Smooth muscle cell (in vitro differentiated cells): Measurements from ENCODE around the gene GABRG3. TPM values are rescaled to one million over a fixed set of nuclear protein-coding genes. Genes with fewer than 3 reads are reported as not detected.

ENCODE experiments used
- DNase-seq: peaks from one replicate; lab custom pipeline; 2025; ENCODE audit not compliant: unreplicated experiment; lab: John Stamatoyannopoulos, UW
- H2AFZ ChIP-seq: fragments of 200-600 bp; sonication (generic); 2 replicates; pipeline ENCODE4 v1.6.0; 2016; ENCODE audit warnings: antibody characterized with exemption, low read depth, mild to moderate bottlenecking
- H3F3A ChIP-seq: fragments of 200-600 bp; sonication (generic); 2 replicates; pipeline ENCODE4 v1.6.0; 2017; ENCODE audit warnings: antibody characterized with exemption, low read depth
- H3K27ac ChIP-seq: fragments of 200-600 bp; sonication (generic); 2 replicates; pipeline ENCODE4 v1.5.1; 2016; ENCODE audit warnings: low read depth, mild to moderate bottlenecking
- H3K27me3 ChIP-seq: fragments of 200-600 bp; sonication (generic); 2 replicates; pipeline ENCODE4 v1.6.1; 2016; ENCODE audit warnings: low read depth, mild to moderate bottlenecking
- H3K36me3 ChIP-seq: fragments of 200-600 bp; sonication (generic); 2 replicates; pipeline ENCODE4 v1.5.1; 2016; ENCODE audit warnings: low read depth
- H3K4me1 ChIP-seq: fragments of 200-600 bp; sonication (generic); 2 replicates; pipeline ENCODE4 v1.5.1; 2016; ENCODE audit warnings: low read depth
- H3K4me2 ChIP-seq: fragments of 200-600 bp; sonication (generic); 2 replicates; pipeline ENCODE4 v1.6.0; 2016; ENCODE audit warnings: mild to moderate bottlenecking
- H3K4me3 ChIP-seq: fragments of 200-600 bp; sonication (generic); 2 replicates; pipeline ENCODE4 v1.5.1; 2016; ENCODE audit warnings: mild to moderate bottlenecking
- H3K79me2 ChIP-seq: fragments of 200-600 bp; sonication (generic); 2 replicates; pipeline ENCODE4 v1.6.0; 2016; ENCODE audit warnings: low read depth, mild to moderate bottlenecking
- H3K9ac ChIP-seq: fragments of 200-600 bp; sonication (generic); 2 replicates; pipeline ENCODE4 v1.6.0; 2016; ENCODE audit warnings: low read depth
- H3K9me3 ChIP-seq: fragments of 200-600 bp; sonication (generic); replicated peaks from 2 replicates; pipeline ENCODE4 v1.5.1; 2016; ENCODE audit warnings: low read depth
- H4K20me1 ChIP-seq: fragments of 200-600 bp; sonication (generic); 2 replicates; pipeline ENCODE4 v1.6.0; 2016; ENCODE audit warnings: low read depth
- CTCF ChIP-seq: fragments of 200-600 bp; sonication (generic); IDR thresholded peaks from 2 replicates; pipeline ENCODE4 v1.5.1; 2017; ENCODE audit warnings: borderline replicate concordance, mild to moderate bottlenecking, antibody characterized with exemption; ENCODE audit not compliant: insufficient read depth, poor library complexity, severe bottlenecking
- WGBS: methylation state at CpG from one replicate; pipeline ENCODE4 v1.1.7; 2016; ENCODE audit warnings: low lambda C conversion rate; 5-methylcytosine and 5-hydroxymethylcytosine counted together
- polyA plus RNA-seq: library from polyadenylated mRNA; unstranded; fragments of >200 nt; fragmentation: Nextera tagmentation; extraction: Ambion mirVana; gene quantifications from 2 replicates; pipeline ENCODE4 v1.2.1, GENCODE V29; 2016
- total RNA-seq: library from RNA; depleted of rRNA; stranded (reverse); fragments of >200 nt; gene quantifications from 2 replicates; pipeline ENCODE4 v1.2.3, GENCODE V29; 2014

Gene GABRG3
- total and polyA plus RNA-seq, 2 experiments from 2014 or later = under 0.01 TPM; not detected in 1

DNA sequence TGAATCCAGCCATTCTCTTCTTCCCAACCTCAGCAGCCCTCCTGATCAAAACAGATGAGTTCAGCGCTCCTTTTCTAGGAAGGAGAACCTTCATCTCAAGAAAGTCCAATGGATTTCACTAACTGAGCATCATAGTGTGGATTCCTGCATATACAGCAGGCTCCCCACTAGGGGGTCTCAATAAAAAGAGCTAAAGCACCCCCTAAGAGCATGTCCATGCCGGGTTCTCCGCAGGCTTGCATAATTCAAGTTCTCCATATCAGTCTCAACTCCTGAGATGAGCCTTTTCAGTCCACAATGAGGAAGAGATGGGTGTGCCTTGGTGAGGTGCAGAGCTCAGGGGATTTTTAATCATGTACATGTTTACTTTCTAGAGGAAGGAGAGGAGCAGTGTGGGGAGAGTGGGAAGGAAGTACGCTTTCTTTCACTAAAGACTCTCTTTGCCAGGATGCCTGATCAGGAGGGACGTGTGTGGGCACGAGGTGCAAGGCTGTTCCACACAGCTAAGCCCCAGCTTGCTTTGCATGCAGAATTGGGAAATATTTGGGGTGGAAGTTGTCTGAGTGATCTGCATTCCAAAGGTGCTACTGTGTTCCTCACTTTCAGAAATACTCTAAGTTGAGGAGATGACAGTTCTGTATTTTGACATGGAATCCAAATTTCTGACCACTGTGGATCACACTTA, 564.6 kb downstream of the GABRG3 start:
- H4K20me1 ChIP-seq = no peaks in the 10 kb centered on the region
- H2AFZ ChIP-seq = no peak overlapping the region
- H3K9ac ChIP-seq = no peak overlapping the region

DNA sequence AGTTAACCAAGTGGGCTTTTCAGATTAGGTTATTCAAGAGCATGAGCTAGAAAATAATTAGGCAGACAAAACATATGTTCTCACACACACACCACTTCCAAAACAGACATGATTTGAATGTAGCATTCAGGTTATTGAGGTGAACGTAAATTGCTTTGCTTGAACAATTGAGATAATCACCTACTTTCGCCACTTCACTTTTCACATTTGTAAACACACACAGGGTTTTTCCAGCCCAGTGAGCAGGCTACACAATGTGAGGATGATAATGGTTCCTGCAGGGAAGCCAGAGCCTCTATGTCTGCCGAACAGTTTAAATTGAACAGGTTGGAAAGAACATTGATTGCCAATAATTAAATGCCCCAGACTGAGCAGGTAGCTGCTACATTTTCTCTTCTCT, 567.3 kb downstream of the GABRG3 start:
- Histone ChIP-seq H3K4me3 (no peak overlapping the region), H3F3A (no peaks in the 10 kb centered on the region), H3K27ac (no peak overlapping the region), H3K4me2 (no peak overlapping the region), H3K27me3 (no peaks in the 10 kb centered on the region), H3K36me3 (no peaks in the 10 kb centered on the region), H4K20me1 (no peaks in the 10 kb centered on the region), H2AFZ (no peak overlapping the region), H3K79me2 (no peaks in the 10 kb centered on the region), H3K9me3 (no peaks in the 10 kb centered on the region), H3K4me1 (no peaks in the 10 kb centered on the region), H3K9ac (no peak overlapping the region)
- 92% methylated on average over 3 of the region's 3 CpGs for WGBS
- TF ChIP-seq CTCF = no peak
- DNase-seq = no peak

More for the DNA sequence above, 564.6 kb downstream of the GABRG3 start:
- Histone ChIP-seq H3F3A (no peaks in the 10 kb centered on the region), H3K4me2 (no peak overlapping the region), H3K9me3 (no peaks in the 10 kb centered on the region), H3K4me3 (no peak overlapping the region), H3K27me3 (no peaks in the 10 kb centered on the region), H3K79me2 (no peaks in the 10 kb centered on the region), H3K27ac (no peak overlapping the region), H3K36me3 (no peaks in the 10 kb centered on the region), H3K4me1 (no peaks in the 10 kb centered on the region)
- TF ChIP-seq CTCF = no peak
- no peak for DNase-seq
- 92% methylated on average over 6 of the region's 6 CpGs for WGBS

DNA sequence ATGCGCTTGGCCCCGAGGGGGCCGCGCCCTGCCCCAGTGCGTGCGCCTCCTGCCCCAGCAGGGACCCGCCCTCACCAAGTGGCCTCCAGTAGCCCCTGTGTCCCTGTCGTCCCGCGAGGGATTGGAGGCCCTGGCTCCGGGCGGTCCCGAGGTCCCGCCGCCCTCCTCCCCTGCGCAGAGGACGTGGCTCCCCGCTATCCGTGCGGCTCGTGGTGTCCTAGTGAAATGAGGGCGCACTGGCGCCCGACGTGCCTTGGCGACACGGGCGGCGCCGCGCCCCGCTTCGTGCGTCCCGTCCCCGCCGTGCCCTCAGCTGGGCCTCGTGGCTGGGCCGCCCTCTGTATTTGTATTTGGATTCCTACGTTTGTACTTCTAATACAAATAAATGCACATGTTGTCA, 570.6 kb downstream of the GABRG3 start:
- no peaks in the 10 kb centered on the region for H3K79me2 ChIP-seq
- no peak overlapping the region for H3K27ac ChIP-seq
- H3K9ac ChIP-seq = no peak overlapping the region
- WGBS = 96% methylated on average over 36 of the region's 40 CpGs
- no peaks in the 10 kb centered on the region for H4K20me1 ChIP-seq
- no peaks in the 10 kb centered on the region for H3K27me3 ChIP-seq
- no peak for DNase-seq
- H3K4me2 ChIP-seq = no peak overlapping the region
- H3K4me1 ChIP-seq = no peaks in the 10 kb centered on the region
- H3K9me3 ChIP-seq = no peaks in the 10 kb centered on the region
- H2AFZ ChIP-seq = no peak overlapping the region
- no peaks in the 10 kb centered on the region for H3F3A ChIP-seq
- TF ChIP-seq CTCF = no peak
- H3K36me3 ChIP-seq = no peaks in the 10 kb centered on the region
- H3K4me3 ChIP-seq = no peak overlapping the region

GRCh38 chr15:27545494-27546255, 574.7 kb downstream of the GABRG3 start:
- no peaks in the 10 kb centered on the region for H3K79me2 ChIP-seq
- 77% methylated on average over 8 of the region's 8 CpGs for whole genome bisulfite sequencing
- no peaks in the 10 kb centered on the region for H3K27me3 ChIP-seq
- no peak overlapping the region for H3K9ac ChIP-seq
- H3K9me3 ChIP-seq = no peaks in the 10 kb centered on the region
- no peaks in the 10 kb centered on the region for H3K36me3 ChIP-seq
- H3K4me1 ChIP-seq = no peaks in the 10 kb centered on the region
- TF ChIP-seq CTCF = no peak
- H3F3A ChIP-seq = no peaks in the 10 kb centered on the region
- no peaks in the 10 kb centered on the region for H4K20me1 ChIP-seq
- no peak overlapping the region for H2AFZ ChIP-seq
- H3K27ac ChIP-seq = no peak overlapping the region
- H3K4me2 ChIP-seq = no peak overlapping the region
- H3K4me3 ChIP-seq = no peak overlapping the region
- no peak for DNase-seq
